HEK293T (cell line): ENCODE results near the gene BAZ1A.

ENCODE experiments used
- ELF4 ChIP-seq: fragments of 450-650 bp; IDR thresholded peaks from 2 replicates; pipeline ENCODE4 v1.6.1; 2017; ENCODE audit warnings: antibody characterized with exemption
- FOXM1 ChIP-seq: fragments of 450-650 bp; IDR thresholded peaks from 2 replicates; pipeline ENCODE4 v1.6.1; 2017; ENCODE audit warnings: mild to moderate bottlenecking, borderline replicate concordance
- HDGF ChIP-seq: fragments of 450-650 bp; IDR thresholded peaks from 2 replicates; pipeline ENCODE4 v1.6.1; 2017; ENCODE audit warnings: antibody characterized with exemption, borderline replicate concordance
- SUZ12 ChIP-seq: fragments of 450-650 bp; IDR thresholded peaks from 2 replicates; pipeline ENCODE4 v1.6.1; 2016; ENCODE audit warnings: mild to moderate bottlenecking

GRCh38 chr14:34875031-34875922, at the start of gene BAZ1A:
- TF ChIP-seq FOXM1, result no peak
- no peak for TF ChIP-seq HDGF
- TF ChIP-seq SUZ12, result no peak
- peak; percentile 42; the same call in 1 of the 2 replicates for TF ChIP-seq ELF4
